ENCODE results near the gene GABARAP. TPM values are rescaled to one million over a fixed set of nuclear protein-coding genes. Genes with fewer than 3 reads are reported as not detected.

The GABARAP gene
- total and polyA plus RNA-seq, 2 of the 13 experiments (the other 11 are each of a cell fraction or from before 2014, with no cell fraction given) = 161 to 310 TPM

GRCh38 chr17:7251661-7252175 lies 9.5 kb upstream of the GABARAP start, which contains the start of gene CTDNEP1 (continued):
- TF ChIP-seq ARNT (IDR thresholded peaks at IDR 0.05) (no peak), MLLT10 (CRISPR knock-in tag; IDR thresholded peaks at IDR 0.05) (no peak), GPN1 (CRISPR knock-in tag; IDR thresholded peaks at IDR 0.05; ENCODE audit: borderline replicate concordance) (no peak), ZNF263 (CRISPR knock-in tag; IDR thresholded peaks at IDR 0.05) (no peak), GLI4 (CRISPR knock-in tag; IDR thresholded peaks at IDR 0.05; ENCODE audit: borderline replicate concordance) (no peak), NFATC3 (CRISPR knock-in tag; IDR thresholded peaks at IDR 0.05) (no peak), ZNF577 (CRISPR knock-in tag; IDR thresholded peaks at IDR 0.05; ENCODE audit: borderline replicate concordance, low read depth) (no peak), TEAD2 (CRISPR knock-in tag; IDR thresholded peaks at IDR 0.05) (no peak), MXI1 (IDR thresholded peaks at IDR 0.05; ENCODE audit: borderline replicate concordance, low read depth, low read length) (no peak; the same call in 2 of the 3 replicates), ZNF143 (CRISPR knock-in tag; IDR thresholded peaks at IDR 0.05) (no peak), POGZ (CRISPR knock-in tag; IDR thresholded peaks at IDR 0.05) (no peak), ZNF674 (CRISPR knock-in tag; IDR thresholded peaks at IDR 0.05; ENCODE audit: low read depth) (no peak), WIZ (CRISPR knock-in tag; IDR thresholded peaks at IDR 0.05) (0 out of 2 replicates have a peak, but pooled peaks have one; percentile 37), ZNF337 (CRISPR knock-in tag; IDR thresholded peaks at IDR 0.05; ENCODE audit: borderline replicate concordance, low read depth) (no peak), ZNF724P (CRISPR knock-in tag; IDR thresholded peaks at IDR 0.05; ENCODE audit: borderline replicate concordance) (no peak), NR2F1 (CRISPR knock-in tag; IDR thresholded peaks at IDR 0.05) (no peak), PRPF4 (IDR thresholded peaks at IDR 0.05; ENCODE audit: low read depth, low read length, poor library complexity, severe bottlenecking) (no peak), ATF1 (CRISPR knock-in tag; IDR thresholded peaks at IDR 0.05) (no peak), TCF7L2 (IDR thresholded peaks at IDR 0.05; ENCODE audit: low read depth, low read length) (no peak), CEBPB (IDR thresholded peaks at IDR 0.05; ENCODE audit: borderline replicate concordance, low read depth, low read length) (no peak), ZNF431 (CRISPR knock-in tag; IDR thresholded peaks at IDR 0.05; ENCODE audit: borderline replicate concordance, low read depth) (no peak), SALL1 (CRISPR knock-in tag; IDR thresholded peaks at IDR 0.05) (no peak; the same call in 1 of the 2 replicates), ZNF879 (CRISPR knock-in tag; IDR thresholded peaks at IDR 0.05) (no peak), CENPBD1 (CRISPR knock-in tag; IDR thresholded peaks at IDR 0.05; ENCODE audit: borderline replicate concordance, low read depth) (no peak), POLR2A (IDR thresholded peaks at IDR 0.05; ENCODE audit: insufficient read depth in 1 of 2, low read depth in 2 of 2, low read length in 2 of 2) (peak; percentile 64 to 78; a peak in 3 of 4 replicates), STAT5B (CRISPR knock-in tag; IDR thresholded peaks at IDR 0.05) (no peak), CEBPZ (IDR thresholded peaks at IDR 0.05; ENCODE audit: low read length) (no peak), ZNF234 (CRISPR knock-in tag; conservative IDR thresholded peaks at IDR 0.05) (no peak), SP4 (CRISPR knock-in tag; IDR thresholded peaks at IDR 0.05) (no peak), ZNF598 (CRISPR knock-in tag; IDR thresholded peaks at IDR 0.05; ENCODE audit: borderline replicate concordance) (0 out of 2 replicates have a peak, but pooled peaks have one; percentile 8), TCF7 (IDR thresholded peaks at IDR 0.05; ENCODE audit: low read depth) (no peak)
